GM10847 (cell line): ENCODE results near the gene TBX21.

Source experiments
- POLR2A ChIP-seq: IDR thresholded peaks from 2 replicates; pipeline ENCODE4 v1.6.1; 2011; ENCODE audit not compliant: insufficient read length; ENCODE audit errors: extremely low read depth

TBX21 gene

DNA sequence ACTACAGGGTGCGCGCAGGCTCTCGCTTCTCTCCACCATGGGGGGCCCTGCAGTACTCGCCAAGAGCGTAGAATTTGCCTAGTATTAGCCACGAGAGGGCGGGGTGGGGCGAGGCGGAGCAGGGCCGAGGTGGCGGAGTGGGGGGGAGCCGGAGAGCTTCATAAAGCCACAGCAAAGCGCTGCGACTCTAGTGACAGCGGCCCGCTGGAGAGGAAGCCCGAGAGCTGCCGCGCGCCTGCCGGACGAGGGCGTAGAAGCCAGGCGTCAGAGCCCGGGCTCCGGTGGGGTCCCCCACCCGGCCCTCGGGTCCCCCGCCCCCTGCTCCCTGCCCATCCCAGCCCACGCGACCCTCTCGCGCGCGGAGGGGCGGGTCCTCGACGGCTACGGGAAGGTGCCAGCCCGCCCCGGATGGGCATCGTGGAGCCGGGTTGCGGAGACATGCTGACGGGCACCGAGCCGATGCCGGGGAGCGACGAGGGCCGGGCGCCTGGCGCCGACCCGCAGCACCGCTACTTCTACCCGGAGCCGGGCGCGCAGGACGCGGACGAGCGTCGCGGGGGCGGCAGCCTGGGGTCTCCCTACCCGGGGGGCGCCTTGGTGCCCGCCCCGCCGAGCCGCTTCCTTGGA lies at the start of gene TBX21:
TBX21 (plus strand) TSS at position 190 of the 627 bp plus-strand sequence; CDS start at position 409, 219 bp downstream.
- peak; percentile 59 for TF ChIP-seq POLR2A

- TF ChIP-seq POLR2A, result no peak
Measured at GRCh38 chr17:47684025-47684424, 49.0 kb upstream of the TBX21 start.

GRCh38 chr17:47684535-47685193 lies 48.4 kb upstream of the TBX21 start:
- no peak for TF ChIP-seq POLR2A

- no peak for TF ChIP-seq POLR2A
Measured at GRCh38 chr17:47685556-47686275, 47.3 kb upstream of the TBX21 start.

GRCh38 chr17:47686276-47686635 lies 46.8 kb upstream of the TBX21 start:
- TF ChIP-seq POLR2A, result no peak

- TF ChIP-seq POLR2A, result no peak
Measured at GRCh38 chr17:47686664-47687327, 46.2 kb upstream of the TBX21 start.

GRCh38 chr17:47687328-47687690 lies 45.7 kb upstream of the TBX21 start:
- TF ChIP-seq POLR2A, result no peak

DNA sequence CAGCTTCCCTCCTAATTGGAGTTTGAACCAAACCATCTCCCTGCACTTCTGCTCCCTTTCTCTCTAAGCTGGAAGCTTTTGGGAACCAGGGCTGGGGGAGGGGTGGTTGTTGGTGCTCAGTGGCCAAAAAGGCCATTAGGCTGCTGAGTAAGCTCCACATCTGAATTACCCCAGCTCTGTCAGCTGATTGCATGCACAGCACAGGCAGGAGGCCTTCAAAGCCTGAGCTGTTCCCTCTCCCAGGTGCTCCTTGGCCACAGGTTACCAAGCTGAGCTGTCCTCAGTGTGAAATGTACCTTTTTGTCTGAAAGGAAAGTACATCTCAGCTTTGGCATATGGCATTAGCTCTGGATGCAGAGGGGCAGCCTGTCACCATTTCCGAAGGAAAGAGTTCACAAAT lies 45.3 kb upstream of the TBX21 start:
- TF ChIP-seq POLR2A, result no peak

GRCh38 chr17:47690121-47690520 lies 42.9 kb upstream of the TBX21 start:
- TF ChIP-seq POLR2A, result no peak

DNA sequence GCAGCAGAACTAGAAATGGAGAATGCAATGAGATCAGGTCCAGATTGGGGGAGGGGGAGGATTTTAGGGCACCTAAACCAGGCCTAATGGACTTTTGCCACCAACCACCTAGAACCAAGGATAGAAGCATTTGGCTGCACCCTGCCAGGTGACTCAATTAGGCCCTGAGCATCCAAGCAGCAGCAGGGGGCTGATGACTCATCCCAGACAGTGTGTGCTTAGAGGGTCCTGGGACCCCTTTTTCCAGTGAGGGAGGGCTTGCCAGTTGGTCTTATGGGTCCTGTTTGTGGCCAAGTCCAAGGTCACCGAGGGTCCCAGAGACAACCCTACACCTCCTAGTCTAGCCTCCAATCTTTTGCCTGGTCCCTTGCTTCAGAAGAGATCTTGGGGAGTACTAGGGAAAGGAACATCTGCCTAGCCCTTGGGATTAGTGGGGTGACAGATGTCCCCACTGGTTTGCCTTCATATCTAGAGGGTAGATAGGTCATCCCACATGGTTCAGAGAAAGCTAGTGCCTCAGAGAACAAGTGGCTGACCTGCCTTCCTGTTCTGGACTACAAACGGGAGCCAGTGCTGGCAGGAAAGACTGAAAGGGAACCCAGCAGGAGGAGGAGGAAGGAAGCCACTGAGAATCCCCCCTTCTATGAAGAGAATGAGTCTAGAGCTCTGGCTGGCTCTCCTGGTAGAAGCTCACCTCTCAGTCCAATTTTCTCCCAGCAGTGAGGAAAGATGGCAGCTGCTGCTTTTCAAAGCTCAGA lies 40.7 kb upstream of the TBX21 start:
- no peak for TF ChIP-seq POLR2A

DNA sequence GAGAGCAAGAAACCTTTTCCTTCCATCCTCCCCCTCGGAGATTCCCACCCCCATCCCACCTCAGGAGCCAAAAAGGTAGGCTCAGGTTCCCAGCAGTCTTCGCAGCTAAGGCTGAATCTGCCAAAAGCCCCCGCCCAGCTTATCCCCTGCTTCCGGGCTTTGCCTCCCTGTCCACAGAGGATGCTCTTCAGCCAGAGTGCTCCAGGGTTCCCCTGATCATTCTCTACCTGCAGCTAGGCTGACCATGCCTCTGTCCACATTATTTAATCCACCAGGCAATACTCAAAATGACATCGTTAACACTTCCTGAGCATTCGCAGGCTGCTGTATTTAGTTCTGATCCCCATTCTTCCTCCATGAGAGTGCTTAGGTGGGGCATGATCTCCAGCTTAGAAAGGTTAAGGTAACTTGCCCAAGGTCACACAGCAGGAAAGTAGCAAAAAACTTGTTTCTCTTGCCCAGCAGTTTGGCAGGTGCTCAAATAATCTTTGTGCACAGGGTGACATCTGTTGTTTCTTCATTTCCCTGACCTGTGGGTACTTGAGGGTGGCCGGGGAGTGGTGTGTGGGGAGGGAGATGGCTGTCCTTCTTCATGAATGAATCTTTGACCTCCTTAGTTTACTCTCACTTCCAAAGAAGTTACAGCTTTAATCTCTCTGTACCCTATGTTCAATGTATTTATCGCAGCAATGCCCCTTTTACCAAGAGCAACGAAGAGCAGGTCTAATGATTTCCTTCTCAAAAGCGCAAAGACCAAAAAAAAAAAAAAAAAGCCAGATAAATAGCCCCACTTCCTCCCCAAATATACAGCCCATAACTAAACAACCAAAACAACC lies 39.9 kb upstream of the TBX21 start:
- TF ChIP-seq POLR2A, result no peak

GRCh38 chr17:47693731-47694580 lies 39.1 kb upstream of the TBX21 start, which contains the start of gene TBKBP1:
Gene TBKBP1 (plus strand): TSS chr17:47694161. CDS start chr17:47696113, 1,952 bp downstream.
- no peak for TF ChIP-seq POLR2A

- no peak for TF ChIP-seq POLR2A
Measured at GRCh38 chr17:47694581-47695428, 38.2 kb upstream of the TBX21 start.
